Measurements from ENCODE around the gene INSL6.

Gene INSL6

GRCh38 chr9:5144217-5144616 lies 41.2 kb downstream of the INSL6 start:
- H3K36me3 ChIP-seq (ENCODE audit: insufficient read depth): no peaks in the 10 kb centered on the region
- no peak overlapping the region for H3K4me3 ChIP-seq (IDR thresholded peaks at IDR 0.05; ENCODE audit: insufficient read depth, low read depth, low read length)
- H3K79me2 ChIP-seq (ENCODE audit: insufficient read depth, low read depth): no peaks in the 10 kb centered on the region
- TF ChIP-seq CTCF (conservative IDR thresholded peaks at IDR 0.05; ENCODE audit: low read depth, low read length): no peak
- no peaks in the 10 kb centered on the region for H3K27me3 ChIP-seq (ENCODE audit: insufficient read depth, low read depth)
- no peak overlapping the region for H3K9ac ChIP-seq
- H3K4me2 ChIP-seq: no peak overlapping the region
- H2AFZ ChIP-seq (ENCODE audit: low read depth): no peak overlapping the region
- no peak overlapping the region for H3K27ac ChIP-seq
- no peaks in the 10 kb centered on the region for H4K20me1 ChIP-seq (ENCODE audit: insufficient read depth)
- H3K4me1 ChIP-seq (ENCODE audit: low read depth, poor library complexity, severe bottlenecking): no peaks in the 10 kb centered on the region

- H3K4me2 ChIP-seq: no peak overlapping the region
- H3K4me1 ChIP-seq (ENCODE audit: low read depth, poor library complexity, severe bottlenecking): no peaks in the 10 kb centered on the region
- no peak overlapping the region for H3K4me3 ChIP-seq (IDR thresholded peaks at IDR 0.05; ENCODE audit: insufficient read depth, low read depth, low read length)
- no peak overlapping the region for H3K27ac ChIP-seq
- H3K27me3 ChIP-seq (ENCODE audit: insufficient read depth, low read depth): no peaks in the 10 kb centered on the region
- H4K20me1 ChIP-seq (ENCODE audit: insufficient read depth): no peaks in the 10 kb centered on the region
- TF ChIP-seq CTCF (conservative IDR thresholded peaks at IDR 0.05; ENCODE audit: low read depth, low read length): no peak
- H3K36me3 ChIP-seq (ENCODE audit: insufficient read depth): no peaks in the 10 kb centered on the region
- H3K79me2 ChIP-seq (ENCODE audit: insufficient read depth, low read depth): no peaks in the 10 kb centered on the region
- H3K9ac ChIP-seq: no peak overlapping the region
- H2AFZ ChIP-seq (ENCODE audit: low read depth): no peak overlapping the region
Measured at GRCh38 chr9:5140151-5140550, 45.3 kb downstream of the INSL6 start.

- H3K36me3 ChIP-seq (ENCODE audit: insufficient read depth): no peaks in the 10 kb centered on the region
- no peak overlapping the region for H2AFZ ChIP-seq (ENCODE audit: low read depth)
- no peak overlapping the region for H3K4me2 ChIP-seq
- H4K20me1 ChIP-seq (ENCODE audit: insufficient read depth): no peaks in the 10 kb centered on the region
- H3K4me1 ChIP-seq (ENCODE audit: low read depth, poor library complexity, severe bottlenecking): no peaks in the 10 kb centered on the region
- H3K4me3 ChIP-seq (IDR thresholded peaks at IDR 0.05; ENCODE audit: insufficient read depth, low read depth, low read length): no peak overlapping the region
- H3K27me3 ChIP-seq (ENCODE audit: insufficient read depth, low read depth): no peaks in the 10 kb centered on the region
- no peaks in the 10 kb centered on the region for H3K79me2 ChIP-seq (ENCODE audit: insufficient read depth, low read depth)
- no peak overlapping the region for H3K27ac ChIP-seq
- no peak overlapping the region for H3K9ac ChIP-seq
- TF ChIP-seq CTCF (conservative IDR thresholded peaks at IDR 0.05; ENCODE audit: low read depth, low read length): no peak
Measured at GRCh38 chr9:5122516-5122915, 62.9 kb downstream of the INSL6 start.

GRCh38 chr9:5122116-5122515 lies 63.3 kb downstream of the INSL6 start:
- Histone ChIP-seq H3K27me3 (ENCODE audit: insufficient read depth, low read depth) (no peaks in the 10 kb centered on the region), H4K20me1 (ENCODE audit: insufficient read depth) (no peaks in the 10 kb centered on the region), H2AFZ (ENCODE audit: low read depth) (no peak overlapping the region), H3K36me3 (ENCODE audit: insufficient read depth) (no peaks in the 10 kb centered on the region), H3K79me2 (ENCODE audit: insufficient read depth, low read depth) (no peaks in the 10 kb centered on the region), H3K27ac (no peak overlapping the region), H3K4me2 (no peak overlapping the region), H3K4me3 (IDR thresholded peaks at IDR 0.05; ENCODE audit: insufficient read depth, low read depth, low read length) (no peak overlapping the region), H3K9ac (no peak overlapping the region), H3K4me1 (ENCODE audit: low read depth, poor library complexity, severe bottlenecking) (no peaks in the 10 kb centered on the region)
- no peak for TF ChIP-seq CTCF (conservative IDR thresholded peaks at IDR 0.05; ENCODE audit: low read depth, low read length)
